HG03280 (cell line): ENCODE measurements around the gene MKNK1.

Experiments
- ATAC-seq: cut with Tn5 transposase; IDR thresholded peaks from one replicate; pipeline ENCODE4 v1.9.1; 2021; ENCODE audit warnings: mild to moderate bottlenecking, moderate library complexity; ENCODE audit not compliant: unreplicated experiment

Gene MKNK1

DNA sequence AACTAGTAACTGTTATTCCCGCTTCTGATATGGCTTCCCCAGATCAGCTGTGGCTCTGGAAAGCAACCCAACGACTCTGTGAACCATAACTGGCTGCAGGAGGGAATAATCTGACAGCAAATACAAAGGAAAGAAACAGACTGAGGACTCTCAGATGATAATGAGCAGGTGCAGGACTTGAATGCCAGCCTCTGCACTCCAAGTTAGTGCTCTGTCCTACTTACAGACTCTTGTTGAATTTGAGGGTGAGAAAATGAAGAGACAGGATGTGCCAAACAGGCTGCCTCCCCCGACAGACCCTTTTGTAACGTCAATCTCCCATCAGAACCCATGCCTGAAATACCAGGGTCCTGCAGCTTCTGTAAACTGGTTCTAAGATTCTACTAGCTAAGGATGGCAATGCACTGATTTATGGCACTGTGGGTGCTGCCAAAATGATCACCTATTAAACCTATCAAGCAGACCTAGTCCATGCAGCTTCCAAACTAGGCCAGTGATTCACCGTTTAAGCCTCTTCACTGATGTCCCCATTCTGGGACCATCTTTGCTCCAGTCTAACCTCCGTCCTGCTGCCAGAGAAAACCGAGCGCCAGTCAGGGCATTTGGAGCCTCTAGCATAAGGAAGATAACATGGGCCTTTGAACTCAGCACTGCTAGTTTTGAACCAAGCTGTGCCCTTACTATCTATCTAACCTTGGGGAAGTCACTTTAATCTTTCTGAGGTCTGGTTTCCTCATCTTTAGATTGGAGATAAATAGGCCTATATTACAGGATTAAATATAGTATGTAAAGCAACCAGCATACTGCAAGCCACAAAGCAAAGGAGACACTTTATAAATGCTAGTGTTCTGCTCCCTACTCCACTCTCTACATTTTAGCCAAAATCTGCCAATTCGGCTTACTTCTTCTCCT, 4.8 kb downstream of the MKNK1 start:
- ATAC-seq = no peak

DNA sequence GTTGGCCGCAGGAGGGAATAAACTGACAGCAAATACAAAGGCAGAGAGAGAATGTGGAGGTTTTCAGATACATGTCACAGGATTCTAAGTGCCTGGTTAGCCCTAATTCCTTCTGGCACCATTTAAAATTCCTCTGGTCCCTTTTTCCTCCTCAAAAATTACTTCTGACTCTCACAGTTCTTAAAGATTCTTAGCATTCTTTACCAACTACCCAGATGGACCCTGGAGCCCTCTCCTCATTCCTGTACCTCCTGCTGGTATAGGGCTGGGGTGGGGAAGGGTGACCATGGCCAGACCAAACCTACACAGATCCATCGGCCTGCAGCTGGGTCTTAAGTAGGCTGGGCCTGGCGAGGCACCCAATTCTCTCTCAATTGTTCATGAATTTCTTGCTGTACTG, 7.2 kb downstream of the MKNK1 start:
- ATAC-seq = no peak

GRCh38 chr1:46596036-46596435, 8.0 kb downstream of the MKNK1 start:
- no peak for ATAC-seq

DNA sequence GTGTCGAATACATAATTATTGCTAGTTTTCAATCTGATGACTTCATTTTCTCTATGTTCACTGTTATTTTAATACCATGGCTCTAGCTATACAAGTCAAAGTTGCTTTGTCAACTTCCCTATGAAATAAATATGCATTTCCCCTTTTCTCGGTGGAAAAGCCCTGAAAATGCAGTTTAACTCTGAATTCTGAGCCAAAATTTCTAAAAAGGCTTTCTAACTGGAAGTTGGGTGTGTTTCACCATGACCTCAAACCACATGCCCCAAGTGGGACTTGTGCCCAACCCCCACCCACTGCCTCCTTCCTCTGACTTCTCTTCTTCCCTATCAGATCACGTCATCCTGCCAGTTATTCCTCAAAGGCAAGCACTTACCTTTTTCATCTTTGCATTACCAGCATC, 8.9 kb downstream of the MKNK1 start:
- ATAC-seq = no peak

GRCh38 chr1:46594063-46594462, 10.0 kb downstream of the MKNK1 start:
- no peak for ATAC-seq

- ATAC-seq = no peak
Measured at GRCh38 chr1:46592823-46593222, 11.2 kb downstream of the MKNK1 start.

DNA sequence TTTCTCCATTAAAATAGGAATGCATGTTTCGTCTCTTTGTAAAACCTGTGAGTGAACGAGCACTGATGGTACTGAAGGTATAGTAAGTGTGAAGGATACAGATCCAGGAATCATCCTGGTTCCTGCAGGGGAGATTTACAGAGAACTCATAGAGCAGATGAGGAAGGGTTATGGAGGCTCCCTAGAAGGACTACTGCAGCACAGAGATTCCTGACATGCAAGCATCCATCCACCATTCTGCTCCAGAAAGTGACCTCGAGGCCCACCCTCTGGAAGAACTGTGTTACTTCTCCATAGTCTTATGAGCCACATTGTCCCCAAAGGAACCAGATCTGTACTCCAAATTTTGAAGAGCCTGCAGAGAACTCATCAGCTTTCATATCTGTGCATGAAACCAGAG, 14.5 kb downstream of the MKNK1 start:
- no peak for ATAC-seq

- no peak for ATAC-seq
Measured at GRCh38 chr1:46587069-46587468, 17.0 kb downstream of the MKNK1 start.

GRCh38 chr1:46585312-46585938, 18.6 kb downstream of the MKNK1 start:
- ATAC-seq = no peak

DNA sequence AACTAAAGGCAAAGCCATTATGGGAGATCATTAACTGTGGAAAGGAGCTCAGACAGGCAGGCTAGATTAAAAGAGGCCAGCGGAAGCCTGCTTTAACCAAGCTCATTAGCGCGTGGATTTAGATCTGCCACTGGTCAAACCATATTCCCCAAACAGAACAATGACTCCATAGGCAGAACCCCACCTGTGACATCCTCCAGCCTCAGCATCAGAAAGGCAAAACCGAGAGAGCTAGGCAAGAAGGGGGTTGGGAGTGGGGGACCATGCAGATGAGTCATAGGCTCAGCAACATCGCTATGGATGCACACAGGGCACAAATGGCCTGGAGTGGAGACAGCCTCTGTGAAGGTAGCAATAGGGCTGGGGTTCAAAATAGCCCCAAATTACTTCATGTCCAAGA, 20.6 kb downstream of the MKNK1 start:
- no peak for ATAC-seq

DNA sequence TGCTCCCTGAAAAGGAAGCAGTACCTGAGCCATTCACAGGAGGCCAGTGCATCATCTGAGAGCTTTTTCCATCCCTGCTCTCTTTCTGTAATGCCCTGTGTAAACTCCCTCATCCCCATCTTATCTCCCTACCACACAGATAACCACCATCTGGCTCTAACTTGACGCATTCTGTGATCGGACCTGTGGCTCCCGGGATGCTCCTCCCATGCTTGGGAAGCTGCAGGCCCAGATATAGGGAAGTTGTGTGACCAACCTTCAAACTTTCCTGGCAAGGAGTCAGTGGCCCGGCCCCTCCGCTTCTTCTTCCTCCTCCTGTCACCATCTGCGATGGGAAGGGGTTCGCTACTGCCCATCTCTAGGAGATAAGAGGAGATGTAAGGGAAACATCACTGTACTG, 21.1 kb downstream of the MKNK1 start:
- ATAC-seq = no peak

DNA sequence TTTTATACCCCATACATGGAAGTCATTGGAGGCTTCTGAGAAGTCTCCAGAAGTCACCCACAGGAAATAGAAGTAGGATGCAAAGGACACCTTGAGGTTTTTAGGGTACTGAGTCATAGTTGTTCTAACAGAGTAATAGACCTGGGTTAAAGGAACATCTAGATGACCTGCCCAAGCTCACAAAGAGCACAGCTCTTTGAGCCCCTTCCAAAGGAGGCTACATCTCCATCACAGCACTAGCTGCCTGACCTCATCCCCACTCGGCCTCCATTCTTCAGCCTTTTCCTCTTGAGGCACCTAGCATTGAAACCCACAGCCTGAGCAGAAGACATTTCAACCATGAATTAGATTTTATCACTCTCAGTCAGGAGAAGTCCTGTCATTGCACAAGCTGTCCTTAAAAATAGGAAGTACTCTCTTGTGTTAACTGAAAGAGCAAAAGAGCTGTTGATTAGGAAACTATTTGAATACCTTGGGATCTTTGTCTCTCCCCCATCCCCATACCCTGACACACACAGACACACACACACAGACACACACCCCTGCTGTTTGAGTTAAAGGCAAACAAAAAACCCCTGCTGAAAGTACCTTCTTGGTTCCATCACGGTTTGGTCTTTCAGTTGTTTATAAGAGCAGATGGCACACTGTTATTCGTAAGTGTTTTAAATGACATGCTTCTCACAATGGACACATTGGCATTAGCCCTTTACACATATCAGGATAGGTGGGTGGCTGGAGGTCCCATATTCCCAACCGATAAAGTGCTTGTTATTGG, 22.2 kb downstream of the MKNK1 start:
- no peak for ATAC-seq

DNA sequence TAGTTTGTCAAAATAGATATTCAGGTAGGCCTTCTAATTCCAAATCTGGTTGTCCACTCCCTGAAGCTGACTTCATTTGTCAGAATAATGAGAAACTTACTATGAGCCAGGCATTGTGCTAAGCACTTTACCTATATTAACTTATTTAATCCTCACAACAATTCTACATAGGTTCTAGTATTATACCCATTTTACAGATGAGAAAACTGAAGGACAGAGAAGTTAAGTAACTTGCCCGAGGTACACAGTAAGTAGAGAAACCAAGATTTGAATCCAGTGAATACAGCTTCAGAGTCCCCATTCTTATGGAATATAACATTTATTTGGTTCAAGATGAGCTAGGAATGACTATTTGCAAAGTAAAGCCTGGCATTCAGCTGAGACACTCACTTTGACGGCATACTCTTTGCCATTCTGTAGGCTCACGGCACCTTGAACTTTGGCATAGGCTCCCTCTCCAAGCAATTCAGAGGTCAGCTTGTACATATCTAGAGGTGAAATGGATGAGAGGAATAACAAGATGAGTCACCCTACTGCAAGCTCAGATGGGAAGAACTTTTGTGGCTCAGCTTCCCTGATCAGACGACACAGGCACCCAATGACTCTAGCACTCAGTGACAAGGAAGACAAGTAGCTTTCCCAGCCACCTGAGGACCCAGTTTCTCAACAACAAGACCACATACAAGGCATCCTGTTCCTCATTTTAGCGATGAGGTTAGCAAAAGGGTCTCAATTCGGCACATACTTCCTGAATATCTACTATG, 23.7 kb downstream of the MKNK1 start:
- no peak for ATAC-seq

DNA sequence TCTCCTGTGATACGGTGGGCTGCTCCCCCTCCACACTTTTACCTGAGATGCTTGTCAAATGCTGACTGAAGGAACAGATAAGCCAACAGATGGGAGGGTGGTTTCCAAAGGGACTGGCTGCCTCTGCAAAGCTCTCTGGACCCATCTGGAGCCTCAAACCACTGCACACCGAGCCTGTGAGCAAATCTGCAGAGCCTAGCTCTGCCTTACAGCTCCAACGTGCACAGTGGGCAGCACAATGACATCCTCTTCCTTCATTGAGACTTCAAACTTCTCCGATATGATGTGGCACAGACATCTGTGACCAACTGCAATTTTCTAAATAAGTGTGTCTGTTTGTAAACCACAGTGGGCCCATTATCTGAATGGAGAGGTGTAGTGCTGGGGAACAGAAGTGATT, 26.4 kb downstream of the MKNK1 start:
- no peak for ATAC-seq

DNA sequence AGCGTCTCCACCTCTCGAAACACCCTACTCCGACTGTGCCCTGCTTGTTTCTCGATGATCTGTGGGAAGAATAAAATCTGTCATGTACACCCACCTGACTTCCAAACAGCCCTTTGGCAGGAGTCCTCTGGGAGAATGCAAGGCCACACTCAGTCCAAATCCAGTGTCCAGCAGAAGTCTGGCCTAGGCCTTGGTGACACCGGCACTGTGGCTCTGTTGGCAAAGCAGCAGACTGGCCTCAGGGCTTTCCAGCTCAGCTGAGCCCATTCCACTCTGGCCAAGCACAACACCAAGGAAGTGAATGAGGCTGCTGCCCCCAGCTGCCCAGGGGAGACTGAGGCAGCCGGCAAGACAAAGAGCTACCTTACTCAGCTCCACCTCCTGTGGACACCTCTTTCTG, 27.5 kb downstream of the MKNK1 start:
- ATAC-seq = no peak

- ATAC-seq = no peak
Measured at GRCh38 chr1:46575778-46576177, 28.3 kb downstream of the MKNK1 start.

DNA sequence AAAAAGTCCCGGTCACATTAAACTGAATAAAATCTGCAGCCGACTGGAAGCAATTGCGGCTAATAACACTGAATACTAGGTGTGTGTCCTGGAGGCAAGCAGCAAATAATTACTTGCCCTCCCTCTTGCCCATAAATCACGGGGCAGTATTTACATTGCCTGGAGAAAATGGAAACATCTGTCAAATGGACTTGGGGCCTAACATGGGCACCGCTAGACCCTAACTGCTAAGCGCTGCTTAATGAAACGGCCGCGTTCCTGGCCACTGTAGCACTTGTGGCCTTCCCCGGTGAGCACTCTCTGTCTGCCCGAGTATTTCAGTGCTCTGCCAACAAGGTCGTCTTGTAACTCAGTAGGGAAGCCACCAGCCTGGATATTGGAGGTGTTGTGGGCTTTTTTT, 28.8 kb downstream of the MKNK1 start:
- no peak for ATAC-seq

- no peak for ATAC-seq
Measured at GRCh38 chr1:46571691-46572225, 32.3 kb downstream of the MKNK1 start.

- no peak for ATAC-seq
Measured at GRCh38 chr1:46569884-46570725, 34.0 kb downstream of the MKNK1 start.

- ATAC-seq = no peak
Measured at GRCh38 chr1:46569116-46569515, 35.0 kb downstream of the MKNK1 start.
